ENCODE measurements around the gene ARMC6.

ARMC6 gene

GRCh38 chr19:19074196-19074882 lies 40.9 kb downstream of the ARMC6 start:
- Histone ChIP-seq H3K18ac (ENCODE audit: low read depth in 1 of 2, low read length in 2 of 2) (no peak overlapping the region), H2BK5ac (ENCODE audit: low read depth, low read length, poor library complexity, severe bottlenecking) (no peak overlapping the region), H2BK120ac (ENCODE audit: low read depth, low read length) (no peak overlapping the region), H3K36me3 (ENCODE audit: control insufficient read depth in 1 of 2, insufficient read depth in 2 of 2, low read depth in 1 of 2, low read length in 2 of 2) (no peaks in the 10 kb centered on the region), H2AFZ (ENCODE audit: low read depth, low read length) (no peak overlapping the region), H4K91ac (ENCODE audit: low read length) (no peak overlapping the region), H3K4me2 (ENCODE audit: low read length, poor library complexity, severe bottlenecking) (no peak overlapping the region), H3K27me3 (ENCODE audit: control insufficient read depth in 1 of 2, insufficient read depth in 1 of 2, low read length in 2 of 2) (no peaks in the 10 kb centered on the region), H2BK15ac (ENCODE audit: low read depth, poor library complexity, severe bottlenecking) (no peak overlapping the region), H3K4me3 (ENCODE audit: insufficient read depth in 1 of 2, low read depth in 1 of 2, low read length in 2 of 2) (no peak overlapping the region), H2BK12ac (ENCODE audit: low read length in 2 of 2) (no peak overlapping the region), H3K79me1 (replicated peaks; ENCODE audit: low read length, poor library complexity, severe bottlenecking) (peaks cover 21% of the 10 kb centered on the region), H3K9me3 (ENCODE audit: control insufficient read depth, low read length) (no peaks in the 10 kb centered on the region), H3K4ac (ENCODE audit: low read depth in 1 of 2, low read length in 2 of 2) (no peak overlapping the region), H3K9ac (ENCODE audit: low read length) (no peak overlapping the region), H3K14ac (ENCODE audit: low read length in 2 of 2) (no peak overlapping the region), H3K27ac (ENCODE audit: low read length, poor library complexity, severe bottlenecking) (no peak overlapping the region), H3K23ac (ENCODE audit: low read length in 2 of 2) (peak overlapping the region in 1 of 2 experiments; percentile 2), H4K8ac (ENCODE audit: low read length) (no peak overlapping the region), H3K4me1 (ENCODE audit: control insufficient read depth, insufficient read depth, low read depth, low read length) (no peaks in the 10 kb centered on the region), H2AK5ac (ENCODE audit: low read length, severe bottlenecking) (no peak overlapping the region)
- DNase-seq, result no peak
- 79% methylated on average over 13 of the region's 13 CpGs for WGBS

- no peak overlapping the region for H3K4me3 ChIP-seq (ENCODE audit: insufficient read depth in 1 of 2, low read depth in 1 of 2, low read length in 2 of 2)
- no peak overlapping the region for H3K18ac ChIP-seq (ENCODE audit: low read depth in 1 of 2, low read length in 2 of 2)
- H3K4me1 ChIP-seq (ENCODE audit: control insufficient read depth, insufficient read depth, low read depth, low read length), result no peaks in the 10 kb centered on the region
- no peak overlapping the region for H3K4me2 ChIP-seq (ENCODE audit: low read length, poor library complexity, severe bottlenecking)
- no peaks in the 10 kb centered on the region for H3K36me3 ChIP-seq (ENCODE audit: control insufficient read depth in 1 of 2, insufficient read depth in 2 of 2, low read depth in 1 of 2, low read length in 2 of 2)
- H3K27ac ChIP-seq (ENCODE audit: low read length, poor library complexity, severe bottlenecking), result no peak overlapping the region
- no peaks in the 10 kb centered on the region for H3K9me3 ChIP-seq (ENCODE audit: control insufficient read depth, low read length)
- no peak overlapping the region for H3K9ac ChIP-seq (ENCODE audit: low read length)
- no peak overlapping the region for H2BK12ac ChIP-seq (ENCODE audit: low read length in 2 of 2)
- H4K91ac ChIP-seq (ENCODE audit: low read length), result no peak overlapping the region
- H2AFZ ChIP-seq (ENCODE audit: low read depth, low read length), result no peak overlapping the region
- H3K4ac ChIP-seq (ENCODE audit: low read depth in 1 of 2, low read length in 2 of 2), result no peak overlapping the region
- no peak for DNase-seq
- H3K79me1 ChIP-seq (replicated peaks; ENCODE audit: low read length, poor library complexity, severe bottlenecking), result peaks cover 21% of the 10 kb centered on the region
- H2BK15ac ChIP-seq (ENCODE audit: low read depth, poor library complexity, severe bottlenecking), result no peak overlapping the region
- H2AK5ac ChIP-seq (ENCODE audit: low read length, severe bottlenecking), result no peak overlapping the region
- no peak overlapping the region for H3K23ac ChIP-seq (ENCODE audit: low read length in 2 of 2)
- no peak overlapping the region for H4K8ac ChIP-seq (ENCODE audit: low read length)
- no peaks in the 10 kb centered on the region for H3K27me3 ChIP-seq (ENCODE audit: control insufficient read depth in 1 of 2, insufficient read depth in 1 of 2, low read length in 2 of 2)
- H3K14ac ChIP-seq (ENCODE audit: low read length in 2 of 2), result no peak overlapping the region
- H2BK120ac ChIP-seq (ENCODE audit: low read depth, low read length), result no peak overlapping the region
- no peak overlapping the region for H2BK5ac ChIP-seq (ENCODE audit: low read depth, low read length, poor library complexity, severe bottlenecking)
- WGBS, result 93% methylated on average over 8 of the region's 8 CpGs
Measured at GRCh38 chr19:19075126-19075525, 41.7 kb downstream of the ARMC6 start.

- H2AFZ ChIP-seq (ENCODE audit: low read depth, low read length), result no peak overlapping the region
- H3K27me3 ChIP-seq (ENCODE audit: control insufficient read depth in 1 of 2, insufficient read depth in 1 of 2, low read length in 2 of 2), result no peaks in the 10 kb centered on the region
- no peak overlapping the region for H3K9ac ChIP-seq (ENCODE audit: low read length)
- no peak overlapping the region for H2BK5ac ChIP-seq (ENCODE audit: low read depth, low read length, poor library complexity, severe bottlenecking)
- no CpG with 5 or more reads among the region's 1 CpG for WGBS
- H3K4me2 ChIP-seq (ENCODE audit: low read length, poor library complexity, severe bottlenecking), result no peak overlapping the region
- no peak overlapping the region for H2BK12ac ChIP-seq (ENCODE audit: low read length in 2 of 2)
- peaks cover 0 to 2% of the 10 kb centered on the region in 2 experiments for H3K36me3 ChIP-seq (ENCODE audit: control insufficient read depth in 1 of 2, insufficient read depth in 2 of 2, low read depth in 1 of 2, low read length in 2 of 2)
- H4K91ac ChIP-seq (ENCODE audit: low read length), result no peak overlapping the region
- H3K18ac ChIP-seq (ENCODE audit: low read depth in 1 of 2, low read length in 2 of 2), result no peak overlapping the region
- H3K4me1 ChIP-seq (ENCODE audit: control insufficient read depth, insufficient read depth, low read depth, low read length), result no peaks in the 10 kb centered on the region
- H3K4ac ChIP-seq (ENCODE audit: low read depth in 1 of 2, low read length in 2 of 2), result no peak overlapping the region
- H4K8ac ChIP-seq (ENCODE audit: low read length), result no peak overlapping the region
- no peak overlapping the region for H2AK5ac ChIP-seq (ENCODE audit: low read length, severe bottlenecking)
- H3K14ac ChIP-seq (ENCODE audit: low read length in 2 of 2), result no peak overlapping the region
- no peaks in the 10 kb centered on the region for H3K9me3 ChIP-seq (ENCODE audit: control insufficient read depth, low read length)
- no peak overlapping the region for H3K27ac ChIP-seq (ENCODE audit: low read length, poor library complexity, severe bottlenecking)
- peaks cover 19% of the 10 kb centered on the region for H3K79me1 ChIP-seq (replicated peaks; ENCODE audit: low read length, poor library complexity, severe bottlenecking)
- H3K23ac ChIP-seq (ENCODE audit: low read length in 2 of 2), result no peak overlapping the region
- H3K4me3 ChIP-seq (ENCODE audit: insufficient read depth in 1 of 2, low read depth in 1 of 2, low read length in 2 of 2), result no peak overlapping the region
- H2BK15ac ChIP-seq (ENCODE audit: low read depth, poor library complexity, severe bottlenecking), result no peak overlapping the region
- no peak overlapping the region for H2BK120ac ChIP-seq (ENCODE audit: low read depth, low read length)
- DNase-seq, result no peak
Measured at GRCh38 chr19:19076476-19076875, 43.1 kb downstream of the ARMC6 start.

DNA sequence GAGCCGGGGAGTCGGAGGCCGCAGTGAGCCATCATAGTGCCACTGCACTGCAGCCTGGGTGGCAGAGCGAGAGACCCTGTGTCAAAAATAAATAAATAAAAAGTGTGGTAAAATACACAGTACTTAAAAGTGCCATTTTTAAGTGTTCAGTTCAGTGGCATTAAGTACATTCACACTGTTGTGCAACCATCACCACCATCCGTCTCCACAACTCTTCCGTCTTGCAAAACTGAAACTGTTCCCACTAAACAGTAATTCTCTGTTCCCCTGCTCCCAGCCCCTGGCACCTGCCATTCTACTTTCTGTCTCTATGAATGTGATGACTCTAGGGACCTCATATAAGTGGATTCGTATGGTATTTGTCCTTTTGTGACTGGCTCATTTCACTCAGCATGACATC lies 43.7 kb downstream of the ARMC6 start:
- Histone ChIP-seq H3K4me3 (ENCODE audit: insufficient read depth in 1 of 2, low read depth in 1 of 2, low read length in 2 of 2) (no peak overlapping the region), H3K14ac (ENCODE audit: low read length in 2 of 2) (no peak overlapping the region), H3K18ac (ENCODE audit: low read depth in 1 of 2, low read length in 2 of 2) (no peak overlapping the region), H3K27me3 (ENCODE audit: control insufficient read depth in 1 of 2, insufficient read depth in 1 of 2, low read length in 2 of 2) (no peaks in the 10 kb centered on the region), H3K79me1 (replicated peaks; ENCODE audit: low read length, poor library complexity, severe bottlenecking) (peaks cover 16% of the 10 kb centered on the region), H4K8ac (ENCODE audit: low read length) (no peak overlapping the region), H3K4ac (ENCODE audit: low read depth in 1 of 2, low read length in 2 of 2) (no peak overlapping the region), H2BK15ac (ENCODE audit: low read depth, poor library complexity, severe bottlenecking) (no peak overlapping the region), H3K9ac (ENCODE audit: low read length) (no peak overlapping the region), H2AK5ac (ENCODE audit: low read length, severe bottlenecking) (no peak overlapping the region), H3K23ac (ENCODE audit: low read length in 2 of 2) (no peak overlapping the region), H4K91ac (ENCODE audit: low read length) (no peak overlapping the region), H2BK120ac (ENCODE audit: low read depth, low read length) (no peak overlapping the region), H3K27ac (ENCODE audit: low read length, poor library complexity, severe bottlenecking) (no peak overlapping the region), H2BK12ac (ENCODE audit: low read length in 2 of 2) (no peak overlapping the region), H2AFZ (ENCODE audit: low read depth, low read length) (no peak overlapping the region), H3K4me2 (ENCODE audit: low read length, poor library complexity, severe bottlenecking) (no peak overlapping the region), H3K9me3 (ENCODE audit: control insufficient read depth, low read length) (no peaks in the 10 kb centered on the region), H3K4me1 (ENCODE audit: control insufficient read depth, insufficient read depth, low read depth, low read length) (no peaks in the 10 kb centered on the region), H3K36me3 (ENCODE audit: control insufficient read depth in 1 of 2, insufficient read depth in 2 of 2, low read depth in 1 of 2, low read length in 2 of 2) (peaks cover 0 to 5% of the 10 kb centered on the region in 2 experiments), H2BK5ac (ENCODE audit: low read depth, low read length, poor library complexity, severe bottlenecking) (no peak overlapping the region)
- WGBS, result 97% methylated on average over 6 of the region's 7 CpGs
- no peak for DNase-seq

Data from mesenchymal stem cell (in vitro differentiated cells and primary cell).